SK-N-SH (cell line): ENCODE results near the gene RASGEF1C. TPM values are rescaled to one million over a fixed set of nuclear protein-coding genes. Genes with fewer than 3 reads are reported as not detected.

ENCODE experiments used
- CTCF ChIA-PET: fragments of 300-600, 350-600 bp; formaldehyde crosslinking; extraction: SDS; loops from one replicate; lab custom pipeline; 2021; lab: Yijun Ruan, JAX
- POLR2A ChIA-PET: fragments of 350-600 bp; sonication (Branson Sonifier 250); formaldehyde crosslinking; extraction: SDS; loops from one replicate; lab custom pipeline; 2020; ENCODE audit warnings: antibody characterized with exemption, inconsistent platforms; lab: Yijun Ruan, JAX
- DNase-seq: peaks from one replicate; pipeline ENCODE4 v3.0.0; 2012
- H2AFZ ChIP-seq: fragments of 200-600 bp; sonication (generic); 2 replicates; pipeline ENCODE4 v1.8.1; 2016; ENCODE audit warnings: antibody characterized with exemption, mild to moderate bottlenecking, low read depth
- H3F3A ChIP-seq: fragments of 200-600 bp; sonication (generic); replicated peaks from 2 replicates; pipeline ENCODE3; 2016; ENCODE audit warnings: antibody characterized with exemption, mild to moderate bottlenecking; ENCODE audit not compliant: insufficient read depth
- H3K27ac ChIP-seq, 2 experiments: fragments of 200-500 bp in 1 of 2; fragments of 200-600 bp in 1 of 2; sonication (Bioruptor generic) in 1 of 2; sonication (generic), shearing (Covaris generic) in 1 of 2; 2 replicates each; pipeline versions ENCODE4 v1.5.1 to v1.6.1; 2014 to 2016; ENCODE audit warnings: low read depth in 2 of 2, inconsistent platforms in 1 of 2, low read length in 1 of 2, mild to moderate bottlenecking in 1 of 2, mixed read lengths in 1 of 2
- H3K27me3 ChIP-seq: fragments of 200-600 bp; sonication (generic), shearing (Covaris generic); 2 replicates; pipeline ENCODE4 v1.6.1; 2016; ENCODE audit warnings: mixed run types; ENCODE audit not compliant: insufficient read depth
- H3K36me3 ChIP-seq, 2 experiments: fragments of 200-500 bp in 1 of 2; fragments of 200-600 bp in 1 of 2; sonication (Bioruptor generic) in 1 of 2; sonication (generic) in 1 of 2; replicated peaks in 1 of 2; 2 replicates each; pipeline versions ENCODE3 to v1.5.1; 2014 to 2016; ENCODE audit warnings: low read length in 1 of 2, mild to moderate bottlenecking in 1 of 2; ENCODE audit not compliant: insufficient read depth in 2 of 2, control insufficient read depth in 1 of 2
- H3K4me1 ChIP-seq, 2 experiments: fragments of 200-500 bp in 1 of 2; fragments of 200-600 bp in 1 of 2; sonication (Bioruptor generic) in 1 of 2; sonication (generic), shearing (Covaris generic) in 1 of 2; 2 replicates each; pipeline versions ENCODE4 v1.5.1 to v1.6.1; 2014 to 2016; ENCODE audit warnings: low read depth in 1 of 2, low read length in 1 of 2, mixed run types in 1 of 2; ENCODE audit not compliant: insufficient read depth in 2 of 2, control insufficient read depth in 1 of 2
- H3K4me2 ChIP-seq: fragments of 200-600 bp; sonication (generic), shearing (Covaris generic); 2 replicates; pipeline ENCODE4 v1.6.1; 2017; ENCODE audit warnings: mixed run types
- H3K4me3 ChIP-seq, 2 experiments: fragments of 200-500 bp in 1 of 2; fragments of 200-600 bp in 1 of 2; sonication (Bioruptor generic) in 1 of 2; sonication (generic), shearing (Covaris generic) in 1 of 2; 2 replicates each; pipeline versions ENCODE4 v1.5.1 to v1.8.1; 2014 to 2016; ENCODE audit warnings: low read depth in 2 of 2, inconsistent platforms in 1 of 2, low read length in 1 of 2, mild to moderate bottlenecking in 1 of 2, mixed read lengths in 1 of 2, moderate library complexity in 1 of 2
- H3K79me2 ChIP-seq: fragments of 200-600 bp; sonication (generic); 2 replicates; pipeline ENCODE4 v1.8.1; 2017; ENCODE audit warnings: mild to moderate bottlenecking; ENCODE audit not compliant: insufficient read depth
- H3K9ac ChIP-seq: fragments of 200-600 bp; sonication (generic); 2 replicates; pipeline ENCODE4 v1.6.1; 2017; ENCODE audit warnings: mixed run types
- H3K9me2 ChIP-seq: fragments of 200-600 bp; sonication (generic); 2 replicates; pipeline ENCODE4 v1.6.1; 2017; ENCODE audit warnings: mixed run types
- H3K9me3 ChIP-seq: fragments of 200-600 bp; sonication (generic); 2 replicates; pipeline ENCODE4 v1.6.1; 2017; ENCODE audit warnings: mixed run types, mild to moderate bottlenecking, moderate library complexity
- H4K20me1 ChIP-seq: fragments of 200-600 bp; sonication (generic); 2 replicates; pipeline ENCODE4 v1.6.1; 2017; ENCODE audit warnings: mild to moderate bottlenecking, mixed run types; ENCODE audit not compliant: insufficient read depth
- CTCF ChIP-seq: fragments of 200-600 bp; sonication (generic); IDR thresholded peaks from 2 replicates; pipeline ENCODE4 v1.6.1; 2017; ENCODE audit warnings: antibody characterized with exemption, mild to moderate bottlenecking, moderate library complexity
- ELF1 ChIP-seq: IDR thresholded peaks from 2 replicates; pipeline ENCODE4 v1.4.0; 2012
- EZH2phosphoT487 ChIP-seq: fragments of 200-600 bp; sonication (generic); IDR thresholded peaks from 2 replicates; pipeline ENCODE4 v1.6.1; 2017; ENCODE audit warnings: low read depth, mixed run types, mild to moderate bottlenecking, antibody characterized with exemption, moderate library complexity, borderline replicate concordance
- FOXJ3 ChIP-seq: sonication (generic); formaldehyde crosslinking; IDR thresholded peaks from 2 replicates; pipeline ENCODE4 v1.5.1; 2020; ENCODE audit warnings: mild to moderate bottlenecking, missing genetic modification reagents
- FOXM1 ChIP-seq: IDR thresholded peaks from 2 replicates; pipeline ENCODE4 v1.4.0; 2012; ENCODE audit warnings: low read depth, mild to moderate bottlenecking
- GABPA ChIP-seq: IDR thresholded peaks from 2 replicates; pipeline ENCODE4 v1.4.0; 2012; ENCODE audit warnings: low read depth, mild to moderate bottlenecking
- GATA2 ChIP-seq: sonication (generic); formaldehyde crosslinking; IDR thresholded peaks from 2 replicates; pipeline ENCODE4 v1.5.0; 2020; ENCODE audit warnings: mild to moderate bottlenecking, missing genetic modification reagents
- IRF3 ChIP-seq: fragments of 150-350 bp; IDR thresholded peaks from 2 replicates; pipeline ENCODE4 v1.6.1; 2016; ENCODE audit warnings: mild to moderate bottlenecking, low read depth, low read length
- JUND ChIP-seq: IDR thresholded peaks from 2 replicates; pipeline ENCODE4 v1.4.0; 2012
- MEF2A ChIP-seq: IDR thresholded peaks from 2 replicates; pipeline ENCODE4 v1.4.0; 2012; ENCODE audit warnings: low read depth, borderline replicate concordance
- MXI1 ChIP-seq: IDR thresholded peaks from 2 replicates; pipeline ENCODE4 v1.6.1; 2012; ENCODE audit warnings: mild to moderate bottlenecking, low read depth, low read length, improper control_type of control experiment
- POLR2AphosphoS5 ChIP-seq: IDR thresholded peaks from 2 replicates; pipeline ENCODE4 v1.6.1; 2012; ENCODE audit warnings: low read depth, low read length
- RCOR1 ChIP-seq: fragments of 150-350 bp; IDR thresholded peaks from 2 replicates; pipeline ENCODE4 v1.6.1; 2017; ENCODE audit warnings: antibody characterized with exemption, low read length
- RFX5 ChIP-seq: IDR thresholded peaks from 2 replicates; pipeline ENCODE4 v1.6.1; 2012; ENCODE audit warnings: mild to moderate bottlenecking, improper control_type of control experiment, low read length
- USF2 ChIP-seq: fragments of 150-350 bp; IDR thresholded peaks from 2 replicates; pipeline ENCODE4 v1.6.1; 2017; ENCODE audit warnings: antibody characterized with exemption, low read length, low read depth, borderline replicate concordance
- ZBTB33 ChIP-seq: IDR thresholded peaks from 2 replicates; pipeline ENCODE4 v1.4.0; 2012; ENCODE audit warnings: low read depth, borderline replicate concordance
- WGBS: methylation state at CpG from one replicate; pipeline ENCODE4 v1.1.6; 2017; ENCODE audit warnings: low lambda C conversion rate; 5-methylcytosine and 5-hydroxymethylcytosine counted together
- polyA plus RNA-seq, 3 experiments: library from polyadenylated mRNA; depleted of rRNA; stranded (reverse); fragments of >200 nt; gene quantifications; 2 replicates each; pipeline ENCODE4 v1.2.3, GENCODE V29; 2012

The RASGEF1C gene
- polyA plus RNA-seq, 1 of the 3 experiments (the other 2 are of a cell fraction): not detected

DNA sequence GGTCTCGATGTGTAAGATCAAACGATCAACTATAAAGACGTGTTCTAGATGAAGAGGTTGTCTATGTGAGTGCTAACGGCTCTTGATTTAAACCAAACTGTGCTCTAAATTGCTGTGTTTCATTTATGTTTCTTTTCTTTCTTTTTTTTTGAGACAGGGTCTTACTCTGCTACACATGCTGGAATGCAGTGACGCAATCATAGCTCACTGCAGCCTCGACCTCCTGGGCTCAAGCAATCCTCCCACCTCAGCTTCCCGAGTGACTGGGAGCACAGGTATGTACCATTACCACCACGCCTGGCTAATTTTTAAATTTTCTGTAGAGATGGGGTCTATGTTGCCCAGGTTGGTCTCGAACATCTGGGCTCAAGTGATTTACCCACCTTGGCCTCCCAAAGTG lies 113.5 kb downstream of the RASGEF1C start:
- DNase-seq: no peak
- Histone ChIP-seq H2AFZ (no peak overlapping the region), H3F3A (no peaks in the 10 kb centered on the region), H3K4me2 (no peak overlapping the region), H3K79me2 (no peaks in the 10 kb centered on the region), H4K20me1 (no peaks in the 10 kb centered on the region), H3K4me3 (no peak overlapping the region), H3K9me3 (no peaks in the 10 kb centered on the region), H3K4me1 (peaks cover 0 to 3% of the 10 kb centered on the region in 2 experiments; a peak in 1 of 4 replicates), H3K27me3 (no peaks in the 10 kb centered on the region), H3K36me3 (no peaks in the 10 kb centered on the region), H3K27ac (no peak overlapping the region), H3K9me2 (no peaks in the 10 kb centered on the region), H3K9ac (no peak overlapping the region)
- ChIA-PET CTCF (no interaction called here), POLR2A (no interaction called here)
- no peak for TF ChIP-seq POLR2AphosphoS5
- no peak for TF ChIP-seq FOXJ3 (CRISPR knock-in tag)
- TF ChIP-seq MXI1: no peak
- TF ChIP-seq GATA2 (CRISPR knock-in tag): no peak
- TF ChIP-seq FOXM1: no peak
- TF ChIP-seq IRF3: no peak
- TF ChIP-seq CTCF: no peak
- no peak for TF ChIP-seq RCOR1
- 56% methylated on average over 9 of the region's 9 CpGs for WGBS

GRCh38 chr5:180093651-180094382 lies 115.2 kb downstream of the RASGEF1C start:
- POLR2A ChIA-PET: no interaction called here
- TF ChIP-seq ELF1 (no peak), EZH2phosphoT487 (no peak), IRF3 (no peak), CTCF (no peak), FOXM1 (no peak), USF2 (no peak), RFX5 (no peak), JUND (no peak), MEF2A (no peak), ZBTB33 (no peak), GABPA (no peak), FOXJ3 (CRISPR knock-in tag) (no peak)

More at GRCh38 chr5:180093651-180094382, 115.2 kb downstream of the RASGEF1C start:
- peaks cover 3% of the 10 kb centered on the region for H3F3A ChIP-seq
- no peaks in the 10 kb centered on the region for H3K9me2 ChIP-seq
- CTCF ChIA-PET: interaction anchor here (1.9 kb wide), 1 partner anchor 33 kb away, joined by 6 read pairs; no protein-coding TSS in a partner anchor
- H3K9me3 ChIP-seq: no peaks in the 10 kb centered on the region
- no peak overlapping the region for H2AFZ ChIP-seq
- no peaks in the 10 kb centered on the region for H3K79me2 ChIP-seq
- no peak overlapping the region for H3K4me2 ChIP-seq
- H3K27ac ChIP-seq: no peak overlapping the region
- H3K9ac ChIP-seq: no peak overlapping the region
- no peaks in the 10 kb centered on the region for H4K20me1 ChIP-seq
- no peak for DNase-seq
- H3K4me1 ChIP-seq: peaks cover 0 to 3% of the 10 kb centered on the region in 2 experiments; a peak in 1 of 4 replicates
- H3K36me3 ChIP-seq: no peaks in the 10 kb centered on the region
- no peaks in the 10 kb centered on the region for H3K27me3 ChIP-seq
- 63% methylated on average over 9 of the region's 9 CpGs for WGBS
- H3K4me3 ChIP-seq: no peak overlapping the region
